Testis (tissue), 2 donors: ENCODE results near the gene ANAPC16.

ENCODE experiments used
- CTCF ChIP-seq, 3 experiments: fragments of 450-650 bp in 2 of 3; fragments of 200-600 bp in 1 of 3; sonication (generic) in 1 of 3; IDR thresholded peaks; one replicate each; pipeline ENCODE4 v1.5.1; 2016 to 2019; ENCODE audit warnings: antibody characterized with exemption in 3 of 3, mild to moderate bottlenecking in 2 of 3, moderate library complexity in 1 of 3
- POLR2A ChIP-seq: fragments of 450-650 bp; IDR thresholded peaks from one replicate; pipeline ENCODE4 v1.6.1; 2017; ENCODE audit warnings: antibody characterized with exemption, mild to moderate bottlenecking, moderate library complexity

GRCh38 chr10:72226418-72227027, 10.7 kb downstream of the ANAPC16 start:
- no peak for TF ChIP-seq POLR2A
- no peak for TF ChIP-seq CTCF (IDR thresholded peaks at IDR 0.05)
